ENCODE measurements around the gene SOX6. TPM values are rescaled to one million over a fixed set of nuclear protein-coding genes. Genes with fewer than 3 reads are reported as not detected.

SOX6 gene
- total RNA-seq, 1 experiment from 2014 or later: not detected

DNA sequence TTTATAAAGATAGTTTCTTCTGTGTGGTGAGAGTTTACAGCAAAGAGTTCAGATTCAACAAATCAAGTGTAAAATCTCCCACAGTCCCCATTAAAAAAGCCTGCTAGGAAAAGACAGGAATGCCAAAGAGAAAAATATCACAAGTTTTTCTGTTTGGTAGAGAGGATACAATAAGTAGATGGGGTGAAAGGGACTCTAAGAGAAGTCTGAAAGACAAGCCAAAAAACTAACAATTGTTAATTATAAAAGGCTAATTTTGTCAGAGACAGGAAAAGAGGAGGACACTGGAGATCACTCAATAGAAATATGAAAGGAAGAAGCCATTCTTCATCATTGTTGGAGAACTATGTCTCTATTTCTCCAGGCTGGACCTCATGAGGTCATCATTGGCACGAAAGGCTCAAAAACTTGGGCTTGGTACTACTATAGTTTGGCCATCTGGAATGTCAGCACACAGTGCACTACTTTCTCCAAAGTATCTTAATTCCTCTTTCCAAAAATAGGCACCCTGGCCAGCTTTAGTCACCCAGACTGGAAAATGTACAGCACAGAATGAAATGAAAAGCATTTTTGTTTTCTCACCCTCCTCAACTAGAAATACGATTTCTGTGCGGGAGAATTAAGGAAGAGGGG, 531 bp upstream of the SOX6 start:
- Histone ChIP-seq H2AFZ (ENCODE audit: low read length) (no peak overlapping the region), H3K56ac (ENCODE audit: insufficient read length, low read depth, low read length) (no peak overlapping the region), H2BK5ac (ENCODE audit: insufficient read length, low read length) (no peak overlapping the region), H3K4me2 (ENCODE audit: insufficient read depth, insufficient read length, low read length) (no peak overlapping the region), H3K9ac (ENCODE audit: extremely low read depth, insufficient read length, low read length) (no peak overlapping the region), H3K23me2 (ENCODE audit: insufficient read length, low read depth, low read length, poor library complexity, severe bottlenecking) (no peaks in the 10 kb centered on the region), H4K8ac (replicated peaks; ENCODE audit: insufficient read length, low read depth, low read length) (no peak overlapping the region), H3T11ph (ENCODE audit: low read length) (no peak overlapping the region), H3K27ac (ENCODE audit: insufficient read length, low read depth, low read length) (no peak overlapping the region), H3K79me2 (ENCODE audit: insufficient read depth, low read length) (no peaks in the 10 kb centered on the region), H2BK15ac (ENCODE audit: low read depth, low read length) (no peak overlapping the region), H3K14ac (ENCODE audit: insufficient read depth, low read length) (no peak overlapping the region), H3K79me1 (ENCODE audit: insufficient read depth, low read depth, low read length, poor library complexity, severe bottlenecking) (no peaks in the 10 kb centered on the region), H2BK20ac (ENCODE audit: low read depth, low read length, poor library complexity, severe bottlenecking) (no peak overlapping the region), H2BK12ac (ENCODE audit: insufficient read length, low read depth, low read length) (no peak overlapping the region), H3K18ac (ENCODE audit: insufficient read length, low read depth, low read length) (no peak overlapping the region), H3K4me1 (ENCODE audit: insufficient read depth, low read length) (peaks cover 3% of the 10 kb centered on the region; the same call in 1 of the 2 replicates), H3K23ac (ENCODE audit: insufficient read length, low read depth, low read length) (no peak overlapping the region), H4K91ac (ENCODE audit: insufficient read length, low read depth, low read length) (no peak overlapping the region), H3K27me3 (ENCODE audit: insufficient read depth, low read length) (no peaks in the 10 kb centered on the region), H3K4ac (ENCODE audit: low read depth, low read length) (no peak overlapping the region), H3K9me3 (ENCODE audit: control insufficient read depth, low read depth, low read length) (no peaks in the 10 kb centered on the region), H2AK5ac (ENCODE audit: insufficient read length, low read length) (no peak overlapping the region), H2BK120ac (ENCODE audit: low read depth, low read length, poor library complexity, severe bottlenecking) (no peak overlapping the region), H4K5ac (ENCODE audit: insufficient read length, low read depth, low read length) (no peak overlapping the region), H4K20me1 (ENCODE audit: control insufficient read depth, insufficient read depth, insufficient read length) (no peaks in the 10 kb centered on the region)
- no peak for DNase-seq
- H3K27me3 Mint-ChIP-seq (ENCODE audit: low read depth): peaks cover 22% of the 10 kb centered on the region
- no peak overlapping the region for H3K27ac Mint-ChIP-seq
- no peaks in the 10 kb centered on the region for H3K9me3 Mint-ChIP-seq
- H3K36me3 Mint-ChIP-seq (ENCODE audit: insufficient read depth in 1 of 3, low read depth in 3 of 3): no peaks in the 10 kb centered on the region
- no peak for TF ChIP-seq CTCF (conservative IDR thresholded peaks at IDR 0.05)
- no CpG with 5 or more reads among the region's 3 CpGs for WGBS (ENCODE audit: extremely low coverage, insufficient read length, low lambda C conversion rate)
- H3K4me3 Mint-ChIP-seq: no peak overlapping the region
- peaks cover 15 to 17% of the 10 kb centered on the region in 2 experiments for H3K4me1 Mint-ChIP-seq
